ENCODE results near the gene BEST4.
"Not testable (repeated sequence)": the region's sequence is repeated elsewhere in the genome, so short reads cannot be mapped to it uniquely, and the experiment has no call there.

- TF ChIP-seq CTCF (IDR thresholded peaks at IDR 0.05); NFIC (IDR thresholded peaks at IDR 0.05; ENCODE audit: borderline replicate concordance); USF2 (IDR thresholded peaks at IDR 0.05; ENCODE audit: borderline replicate concordance, low read depth, low read length); MAX (IDR thresholded peaks at IDR 0.05; ENCODE audit: low read depth); POLR2AphosphoS5 (IDR thresholded peaks at IDR 0.05; ENCODE audit: low read depth, low read length); EP300 (IDR thresholded peaks at IDR 0.05; ENCODE audit: borderline replicate concordance in 1 of 2, low read depth in 1 of 2, low read length in 1 of 2); RCOR1 (IDR thresholded peaks at IDR 0.05; ENCODE audit: low read length); REST (IDR thresholded peaks at IDR 0.05; ENCODE audit: low read depth, low read length); JUND (IDR thresholded peaks at IDR 0.05); EZH2phosphoT487 (IDR thresholded peaks at IDR 0.05; ENCODE audit: borderline replicate concordance, low read depth); RAD21 (IDR thresholded peaks at IDR 0.05; ENCODE audit: low read length): not testable (repeated sequence)
Measured at GRCh38 chr1:44815926-44816325, 28.0 kb upstream of the BEST4 start.

Data from SK-N-SH (cell line).